ENCODE data around the gene KRT16.
"Not testable (repeated sequence)": the region's sequence is repeated elsewhere in the genome, so short reads cannot be mapped to it uniquely, and the experiment has no call there.

Gene KRT16

DNA sequence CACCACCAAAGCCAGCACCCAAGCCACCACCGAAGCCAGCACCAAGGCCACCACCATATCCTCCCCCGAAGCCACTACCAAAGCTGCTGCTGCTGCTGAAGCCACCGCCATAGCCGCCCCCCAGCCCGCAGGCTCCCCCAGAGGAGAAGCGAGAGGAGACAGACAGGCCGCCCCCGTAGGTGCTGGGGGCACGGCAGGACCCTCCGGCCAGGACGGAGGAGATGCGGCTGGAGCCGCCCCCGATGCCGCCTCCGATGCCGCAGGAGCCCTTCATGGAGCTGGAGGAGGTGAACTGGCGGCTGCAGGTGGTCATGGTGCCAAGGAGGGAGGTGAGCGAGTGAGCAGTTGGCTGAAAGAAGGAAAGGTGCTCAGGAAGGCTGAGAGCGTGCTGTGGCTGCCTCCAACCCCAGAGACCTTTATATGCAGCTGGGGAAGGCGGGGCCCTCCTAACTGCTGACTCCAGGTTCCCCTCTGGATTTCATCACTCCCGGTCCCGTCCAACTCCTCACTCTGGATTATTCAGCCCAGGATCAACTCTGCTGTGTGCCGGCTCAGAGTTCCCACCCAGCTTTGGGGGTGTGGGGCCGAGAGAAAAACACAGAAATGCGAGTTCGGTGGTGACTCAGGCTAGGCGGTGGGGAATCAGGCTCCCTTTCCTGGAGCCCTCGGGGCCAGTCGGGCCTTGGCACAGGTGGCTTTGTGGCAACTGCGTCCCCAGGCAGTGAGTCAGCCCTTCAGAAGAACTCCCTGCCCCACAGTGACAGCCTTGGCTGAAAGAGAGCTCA, at the start of gene KRT16:
Gene KRT16, minus strand, starts transcription at position 392 of the 785 bp plus-strand sequence. Its CDS starts 79 bp downstream, at position 313.
- DNase-seq (ENCODE audit: low read depth in 3 of 3) = not testable (repeated sequence)

DNA sequence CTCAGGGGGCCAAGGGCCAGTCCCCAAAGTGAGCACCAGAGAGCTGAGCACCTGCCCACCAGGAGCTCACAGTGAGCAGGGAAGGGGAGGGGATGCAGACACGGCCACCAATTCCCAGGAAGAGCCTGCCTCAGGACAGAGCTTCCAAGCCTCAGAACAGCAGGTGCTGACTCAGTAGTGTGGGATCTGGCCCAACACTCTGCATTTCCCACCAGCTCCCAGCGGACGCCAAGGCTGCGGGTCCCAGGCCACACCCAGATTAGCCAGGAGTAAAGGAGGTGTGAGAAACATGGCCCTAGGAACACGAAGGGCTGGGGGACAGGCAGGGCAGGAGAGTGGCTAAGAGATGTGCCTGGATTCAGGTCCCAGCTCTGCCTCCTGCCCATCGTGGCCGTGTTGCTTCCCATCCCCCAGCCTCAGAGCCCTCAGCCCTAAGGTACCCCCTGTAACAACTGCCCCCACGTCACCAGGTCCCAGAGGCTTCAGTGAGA, 47.7 kb upstream of the KRT16 start:
- DNase-seq (ENCODE audit: low read depth in 3 of 3) = no peak

DNA sequence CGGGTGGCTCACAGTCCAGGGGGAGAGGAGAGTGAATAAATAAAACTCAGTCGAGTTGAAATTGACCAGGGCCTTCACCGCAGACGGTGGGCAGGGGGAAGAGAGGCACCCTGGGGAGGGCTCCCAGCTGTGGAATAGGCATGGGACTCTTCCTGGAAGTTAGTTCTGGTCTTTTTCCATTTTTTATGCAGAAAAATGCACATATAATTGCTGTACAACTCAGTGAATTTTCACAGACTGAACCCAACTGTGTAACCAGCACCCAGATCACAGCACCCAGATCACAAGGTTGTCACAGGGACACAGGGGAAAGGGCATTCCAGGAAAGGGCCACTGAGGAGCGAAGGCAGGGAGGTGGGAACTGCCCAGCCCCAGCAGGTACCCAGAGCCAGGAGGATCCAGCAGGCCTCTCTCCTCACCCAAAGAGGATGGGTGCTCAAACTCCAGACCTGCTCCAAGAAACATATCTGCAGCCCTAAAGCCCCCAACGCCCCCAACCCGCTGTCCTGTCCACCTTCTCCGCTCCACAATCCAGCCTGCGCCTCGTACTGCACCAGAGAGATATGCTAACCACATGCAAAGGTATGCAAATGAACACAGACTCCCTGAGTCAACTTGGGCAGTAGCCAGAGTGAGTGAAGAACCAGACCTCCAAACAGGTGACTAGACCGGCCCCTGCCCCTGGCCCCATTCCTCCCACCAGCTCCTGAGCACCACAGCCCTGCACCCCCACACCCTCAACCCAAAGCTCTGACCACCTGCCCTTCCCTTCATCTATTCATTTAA, 47.1 kb upstream of the KRT16 start:
- no peak for DNase-seq (ENCODE audit: low read depth in 3 of 3)

GRCh38 chr17:41658846-41659245, 46.3 kb upstream of the KRT16 start:
- DNase-seq (ENCODE audit: low read depth in 3 of 3) = no peak

DNA sequence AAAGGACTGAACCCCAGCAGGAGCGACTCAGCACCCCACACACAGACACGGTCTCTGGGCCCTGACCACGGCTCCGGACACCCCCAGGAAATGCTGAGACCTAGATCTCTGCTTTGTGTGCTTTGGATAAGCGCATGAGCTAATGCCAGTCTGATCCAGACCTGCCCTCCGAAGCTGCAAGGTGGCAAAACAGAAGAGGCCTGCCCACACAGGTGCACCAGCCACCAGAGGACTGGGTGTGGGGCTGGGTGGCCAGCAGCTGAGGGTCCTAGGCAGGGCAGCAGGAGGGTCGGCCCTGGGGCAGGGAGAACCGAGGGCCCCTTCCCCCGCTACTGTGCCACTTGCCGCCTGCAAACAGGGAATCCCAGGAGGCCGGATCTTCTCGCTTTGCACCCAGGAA, 45.4 kb upstream of the KRT16 start:
- no peak for DNase-seq (ENCODE audit: low read depth in 3 of 3)

DNA sequence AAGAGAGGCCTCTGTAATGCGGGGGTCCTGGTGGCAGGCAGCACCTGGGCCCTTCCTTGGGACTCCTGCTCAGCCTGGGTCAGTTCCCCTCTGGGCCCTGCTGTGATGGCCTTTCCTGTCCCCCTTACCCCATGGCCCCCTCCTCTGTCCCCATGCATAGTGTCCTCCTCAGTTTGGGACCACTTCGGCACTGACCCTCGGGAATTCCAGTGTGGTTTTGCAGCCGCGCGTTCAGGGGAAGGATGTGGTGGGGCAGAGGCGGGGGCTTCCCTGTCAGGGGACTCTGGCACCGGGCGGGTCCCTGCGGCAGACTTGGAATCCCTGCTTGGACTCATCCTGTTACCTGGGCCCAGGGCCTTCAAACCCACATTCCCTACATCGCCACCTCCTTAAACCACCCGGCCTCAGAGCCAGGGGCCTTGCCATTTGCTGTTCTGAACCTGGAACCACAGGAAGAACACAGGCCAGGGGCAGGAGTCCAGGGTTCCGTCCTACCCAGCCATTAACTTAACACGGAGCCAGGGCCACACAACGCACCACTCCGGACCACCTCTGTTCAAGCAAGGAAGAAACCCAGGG, 44.7 kb upstream of the KRT16 start:
- no peak for DNase-seq (ENCODE audit: low read depth in 3 of 3)

GRCh38 chr17:41656249-41657023, 43.9 kb upstream of the KRT16 start:
- no peak for DNase-seq (ENCODE audit: low read depth in 3 of 3)

- DNase-seq (ENCODE audit: low read depth in 3 of 3) = no peak
Observed at GRCh38 chr17:41655611-41656111, 43.1 kb upstream of the KRT16 start.

GRCh38 chr17:41654678-41655607, 42.4 kb upstream of the KRT16 start:
- no peak for DNase-seq (ENCODE audit: low read depth in 3 of 3)

DNA sequence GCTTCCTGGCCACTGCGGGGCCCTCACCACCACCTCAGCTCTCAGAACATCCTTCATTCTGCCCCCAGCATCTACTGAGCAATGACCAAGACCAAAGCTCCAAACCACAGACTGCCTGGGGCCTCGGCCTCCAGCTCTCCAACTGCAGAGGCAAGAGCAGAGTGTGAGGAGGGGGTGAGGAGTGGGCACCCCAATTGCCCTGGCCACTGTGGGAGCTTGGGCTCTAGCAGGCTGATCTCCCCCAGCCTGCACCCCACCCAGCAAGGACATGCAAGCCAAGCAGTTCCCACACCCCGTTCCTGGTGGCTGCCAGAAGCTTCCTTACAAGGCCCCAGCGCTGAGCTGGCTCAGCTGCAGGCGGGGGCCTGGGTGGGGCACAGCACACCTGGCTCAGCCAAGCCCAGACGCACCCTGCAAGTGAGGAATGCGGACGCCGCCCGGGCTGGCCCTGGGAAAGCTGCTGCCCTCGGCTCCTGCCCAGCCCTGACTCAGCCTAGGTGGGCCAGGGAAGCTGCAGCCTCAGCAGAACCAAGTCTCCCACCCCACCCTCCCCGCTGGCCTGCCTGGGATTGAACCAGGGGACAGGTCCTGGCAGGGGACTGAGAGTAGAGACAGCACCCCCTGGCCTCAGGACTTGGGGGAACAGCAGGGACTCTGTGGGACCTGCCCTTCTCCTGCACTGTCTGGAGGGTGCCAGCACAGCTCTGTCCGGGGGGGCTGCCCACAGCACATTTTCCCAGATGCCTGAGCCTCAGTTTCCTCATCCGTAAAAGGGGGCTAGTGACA, 41.5 kb upstream of the KRT16 start:
- DNase-seq (ENCODE audit: low read depth in 3 of 3) = no peak

- no peak for DNase-seq (ENCODE audit: low read depth in 3 of 3)
Observed at GRCh38 chr17:41653421-41653820, 40.9 kb upstream of the KRT16 start.

GRCh38 chr17:41652461-41652970, 39.9 kb upstream of the KRT16 start:
- no peak for DNase-seq (ENCODE audit: low read depth in 3 of 3)

GRCh38 chr17:41651625-41652460, 39.3 kb upstream of the KRT16 start:
- no peak for DNase-seq (ENCODE audit: low read depth in 3 of 3)

- no peak for DNase-seq (ENCODE audit: low read depth in 3 of 3)
Observed at GRCh38 chr17:41650794-41651624, 38.4 kb upstream of the KRT16 start.

- no peak for DNase-seq (ENCODE audit: low read depth in 3 of 3)
Observed at GRCh38 chr17:41649923-41650519, 37.5 kb upstream of the KRT16 start.

GRCh38 chr17:41648411-41649195, 36.0 kb upstream of the KRT16 start:
- peak; percentile 59 to 87 (median 72) for DNase-seq (ENCODE audit: low read depth in 3 of 3)
